HepG2 (cell line): ENCODE data around the gene SRD5A1.

Experiments used
- EZH2 ChIP-seq: conservative IDR thresholded peaks from 2 replicates; pipeline ENCODE4 v1.6.1; 2012; ENCODE audit warnings: mild to moderate bottlenecking, low read depth, low read length, moderate library complexity
- GLI4 ChIP-seq: sonication (generic); formaldehyde crosslinking; IDR thresholded peaks from 2 replicates; pipeline ENCODE4 v1.5.1; 2020; ENCODE audit warnings: missing genetic modification reagents, mild to moderate bottlenecking, moderate library complexity, borderline replicate concordance
- NPAS2 ChIP-seq: sonication (generic); formaldehyde crosslinking; IDR thresholded peaks from 2 replicates; pipeline ENCODE4 v1.8.0; 2022; ENCODE audit warnings: mild to moderate bottlenecking, missing genetic modification reagents, borderline replicate concordance
- STAT6 ChIP-seq: sonication (generic); formaldehyde crosslinking; IDR thresholded peaks from 2 replicates; pipeline ENCODE4 v1.4.0; 2020; ENCODE audit warnings: missing genetic modification reagents, mild to moderate bottlenecking, borderline replicate concordance
- ZNF510 ChIP-seq: sonication (generic); formaldehyde crosslinking; IDR thresholded peaks from 2 replicates; pipeline ENCODE4 v1.4.0; 2020; ENCODE audit warnings: low read depth, mild to moderate bottlenecking, missing genetic modification reagents
- TF ChIP-seq, protein P1 (sequence below): sonication (generic); formaldehyde crosslinking; IDR thresholded peaks from 2 replicates; pipeline ENCODE4 v1.4.0; 2020; ENCODE audit warnings: missing genetic modification reagents, mild to moderate bottlenecking, borderline replicate concordance
- TF ChIP-seq, protein P2 (sequence below): sonication (generic); formaldehyde crosslinking; IDR thresholded peaks from 2 replicates; pipeline ENCODE4 v1.5.0; 2020; ENCODE audit warnings: mild to moderate bottlenecking, missing genetic modification reagents, moderate library complexity

- no peak for TF ChIP-seq ZNF510
- TF ChIP-seq EZH2, result no peak
- no peak for TF ChIP-seq GLI4 (CRISPR knock-in tag)
- TF ChIP-seq, protein P1, sequence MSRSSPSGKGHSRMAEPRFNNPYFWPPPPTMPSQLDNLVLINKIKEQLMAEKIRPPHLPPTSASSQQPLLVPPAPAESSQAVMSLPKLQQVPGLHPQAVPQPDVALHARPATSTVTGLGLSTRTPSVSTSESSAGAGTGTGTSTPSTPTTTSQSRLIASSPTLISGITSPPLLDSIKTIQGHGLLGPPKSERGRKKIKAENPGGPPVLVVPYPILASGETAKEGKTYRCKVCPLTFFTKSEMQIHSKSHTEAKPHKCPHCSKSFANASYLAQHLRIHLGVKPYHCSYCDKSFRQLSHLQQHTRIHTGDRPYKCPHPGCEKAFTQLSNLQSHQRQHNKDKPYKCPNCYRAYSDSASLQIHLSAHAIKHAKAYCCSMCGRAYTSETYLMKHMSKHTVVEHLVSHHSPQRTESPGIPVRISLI, result no peak
- TF ChIP-seq, protein P2, sequence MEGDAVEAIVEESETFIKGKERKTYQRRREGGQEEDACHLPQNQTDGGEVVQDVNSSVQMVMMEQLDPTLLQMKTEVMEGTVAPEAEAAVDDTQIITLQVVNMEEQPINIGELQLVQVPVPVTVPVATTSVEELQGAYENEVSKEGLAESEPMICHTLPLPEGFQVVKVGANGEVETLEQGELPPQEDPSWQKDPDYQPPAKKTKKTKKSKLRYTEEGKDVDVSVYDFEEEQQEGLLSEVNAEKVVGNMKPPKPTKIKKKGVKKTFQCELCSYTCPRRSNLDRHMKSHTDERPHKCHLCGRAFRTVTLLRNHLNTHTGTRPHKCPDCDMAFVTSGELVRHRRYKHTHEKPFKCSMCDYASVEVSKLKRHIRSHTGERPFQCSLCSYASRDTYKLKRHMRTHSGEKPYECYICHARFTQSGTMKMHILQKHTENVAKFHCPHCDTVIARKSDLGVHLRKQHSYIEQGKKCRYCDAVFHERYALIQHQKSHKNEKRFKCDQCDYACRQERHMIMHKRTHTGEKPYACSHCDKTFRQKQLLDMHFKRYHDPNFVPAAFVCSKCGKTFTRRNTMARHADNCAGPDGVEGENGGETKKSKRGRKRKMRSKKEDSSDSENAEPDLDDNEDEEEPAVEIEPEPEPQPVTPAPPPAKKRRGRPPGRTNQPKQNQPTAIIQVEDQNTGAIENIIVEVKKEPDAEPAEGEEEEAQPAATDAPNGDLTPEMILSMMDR (CRISPR knock-in tag), result no peak
- TF ChIP-seq STAT6, result no peak
- no peak for TF ChIP-seq NPAS2 (CRISPR knock-in tag)
Measured at GRCh38 chr5:6681682-6682081, 48.4 kb downstream of the SRD5A1 start.
